ENCODE results near the gene MSGN1. TPM values are rescaled to one million over a fixed set of nuclear protein-coding genes. Genes with fewer than 3 reads are reported as not detected.
A peak's percentile ranks its signal among the peaks of the same experiment; 100 is the strongest.

MSGN1 gene
- total RNA-seq, 4 donors from 2014 or later: not detected

GRCh38 chr2:17781482-17781881 lies 34.8 kb upstream of the MSGN1 start:
- H3K36me3 ChIP-seq: peaks cover 0 to 40% (median 0%) of the 10 kb centered on the region in 3 donors
- H3K9me3 ChIP-seq: no peaks in the 10 kb centered on the region
- intact Hi-C loops (cut with DNase I): no loop called here
- no peak overlapping the region for H3K4me3 ChIP-seq
- H3K27ac ChIP-seq: no peak overlapping the region
- no peaks in the 10 kb centered on the region for H3K27me3 ChIP-seq
- DNase-seq: no peak
- 92 to 93% methylated on average over 1 of the region's 1 CpG for WGBS, 2 donors
- no peak for TF ChIP-seq POLR2A (IDR thresholded peaks at IDR 0.05)
- TF ChIP-seq, protein P1, sequence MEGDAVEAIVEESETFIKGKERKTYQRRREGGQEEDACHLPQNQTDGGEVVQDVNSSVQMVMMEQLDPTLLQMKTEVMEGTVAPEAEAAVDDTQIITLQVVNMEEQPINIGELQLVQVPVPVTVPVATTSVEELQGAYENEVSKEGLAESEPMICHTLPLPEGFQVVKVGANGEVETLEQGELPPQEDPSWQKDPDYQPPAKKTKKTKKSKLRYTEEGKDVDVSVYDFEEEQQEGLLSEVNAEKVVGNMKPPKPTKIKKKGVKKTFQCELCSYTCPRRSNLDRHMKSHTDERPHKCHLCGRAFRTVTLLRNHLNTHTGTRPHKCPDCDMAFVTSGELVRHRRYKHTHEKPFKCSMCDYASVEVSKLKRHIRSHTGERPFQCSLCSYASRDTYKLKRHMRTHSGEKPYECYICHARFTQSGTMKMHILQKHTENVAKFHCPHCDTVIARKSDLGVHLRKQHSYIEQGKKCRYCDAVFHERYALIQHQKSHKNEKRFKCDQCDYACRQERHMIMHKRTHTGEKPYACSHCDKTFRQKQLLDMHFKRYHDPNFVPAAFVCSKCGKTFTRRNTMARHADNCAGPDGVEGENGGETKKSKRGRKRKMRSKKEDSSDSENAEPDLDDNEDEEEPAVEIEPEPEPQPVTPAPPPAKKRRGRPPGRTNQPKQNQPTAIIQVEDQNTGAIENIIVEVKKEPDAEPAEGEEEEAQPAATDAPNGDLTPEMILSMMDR (IDR thresholded peaks at IDR 0.05): no peak
- H3K4me1 ChIP-seq: no peaks in the 10 kb centered on the region

- Histone ChIP-seq H3K4me1 (peaks cover 0 to 15% (median 0%) of the 10 kb centered on the region in 3 donors), H3K9me3 (no peaks in the 10 kb centered on the region), H3K4me3 (no peak overlapping the region), H3K36me3 (peaks cover 0 to 9% (median 0%) of the 10 kb centered on the region in 3 donors), H3K27me3 (peaks cover 0 to 6% (median 0%) of the 10 kb centered on the region in 4 donors), H3K27ac (no peak overlapping the region)
- intact Hi-C loops (cut with DNase I): no loop called here
- 39 to 54% methylated on average over 3 of the region's 3 CpGs for WGBS, 2 donors
- TF ChIP-seq, protein P1 (IDR thresholded peaks at IDR 0.05): no peak
- TF ChIP-seq POLR2A (IDR thresholded peaks at IDR 0.05): no peak
- DNase-seq: no peak
These were observed 29.5 kb upstream of the MSGN1 start for GRCh38 chr2:17786727-17787126.

DNA sequence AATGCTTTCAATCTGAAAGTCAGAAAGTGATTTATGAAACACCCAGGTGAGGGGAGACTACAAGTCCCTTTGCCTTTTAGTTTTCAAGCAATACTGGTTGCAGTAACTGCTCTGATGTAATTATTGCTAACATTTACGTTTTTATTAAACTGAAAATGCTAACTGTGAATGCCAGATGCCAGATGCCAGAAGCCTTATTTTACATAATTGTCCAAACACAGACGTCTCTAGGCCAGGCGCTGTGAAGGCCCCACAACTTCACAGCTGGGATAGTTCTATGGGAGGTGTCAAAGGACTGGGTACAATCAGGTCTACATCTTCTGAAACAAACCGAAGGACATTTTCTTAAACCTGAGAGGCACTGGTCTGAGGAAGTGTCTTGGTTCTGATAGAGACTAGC lies 27.5 kb upstream of the MSGN1 start:
- no peak for DNase-seq
- Histone ChIP-seq H3K27me3 (peaks cover 0 to 21% (median 0%) of the 10 kb centered on the region in 4 donors), H3K4me3 (no peak overlapping the region), H3K27ac (no peak overlapping the region), H3K9me3 (no peaks in the 10 kb centered on the region), H3K4me1 (peaks cover 0 to 36% (median 0%) of the 10 kb centered on the region in 3 donors), H3K36me3 (no peaks in the 10 kb centered on the region)
- intact Hi-C loops (cut with DNase I): no loop called here
- no peak for TF ChIP-seq POLR2A (IDR thresholded peaks at IDR 0.05)
- TF ChIP-seq, protein P1 (IDR thresholded peaks at IDR 0.05): no peak
- 71 to 76% methylated on average over 4 of the region's 4 CpGs for WGBS, 2 donors

- intact Hi-C loops (cut with DNase I): no loop called here
- WGBS, 2 donors: 20 to 38% methylated on average over 1 of the region's 1 CpG
- Histone ChIP-seq H3K9me3 (no peaks in the 10 kb centered on the region), H3K27me3 (peaks cover 0 to 24% (median 0%) of the 10 kb centered on the region in 4 donors), H3K36me3 (no peaks in the 10 kb centered on the region), H3K27ac (peak overlapping the region in 1 of 4 donors; percentile 27), H3K4me3 (no peak overlapping the region), H3K4me1 (peaks cover 0 to 53% (median 3%) of the 10 kb centered on the region in 3 donors)
- no peak for DNase-seq
- no peak for TF ChIP-seq POLR2A (IDR thresholded peaks at IDR 0.05)
- TF ChIP-seq, protein P1 (IDR thresholded peaks at IDR 0.05): no peak
These were observed 25.7 kb upstream of the MSGN1 start for GRCh38 chr2:17790536-17790935.

GRCh38 chr2:17791121-17791816 lies 25.0 kb upstream of the MSGN1 start:
- H3K9me3 ChIP-seq: no peaks in the 10 kb centered on the region
- intact Hi-C loops (cut with DNase I): no loop called here
- H3K27ac ChIP-seq: peak overlapping the region in 1 of 4 donors; percentile 27
- 30 to 37% methylated on average over 5 of the region's 5 CpGs for WGBS, 2 donors
- TF ChIP-seq POLR2A (IDR thresholded peaks at IDR 0.05): no peak
- TF ChIP-seq, protein P1 (IDR thresholded peaks at IDR 0.05): no peak
- peaks cover 0 to 61% (median 3%) of the 10 kb centered on the region in 3 donors for H3K4me1 ChIP-seq
- no peak overlapping the region for H3K4me3 ChIP-seq
- no peak for DNase-seq
- no peaks in the 10 kb centered on the region for H3K36me3 ChIP-seq
- peaks cover 0 to 24% (median 0%) of the 10 kb centered on the region in 4 donors for H3K27me3 ChIP-seq

All from esophagus squamous epithelium (tissue), 5 donors.